Measurements from ENCODE around the gene TCAIM.

TCAIM gene

DNA sequence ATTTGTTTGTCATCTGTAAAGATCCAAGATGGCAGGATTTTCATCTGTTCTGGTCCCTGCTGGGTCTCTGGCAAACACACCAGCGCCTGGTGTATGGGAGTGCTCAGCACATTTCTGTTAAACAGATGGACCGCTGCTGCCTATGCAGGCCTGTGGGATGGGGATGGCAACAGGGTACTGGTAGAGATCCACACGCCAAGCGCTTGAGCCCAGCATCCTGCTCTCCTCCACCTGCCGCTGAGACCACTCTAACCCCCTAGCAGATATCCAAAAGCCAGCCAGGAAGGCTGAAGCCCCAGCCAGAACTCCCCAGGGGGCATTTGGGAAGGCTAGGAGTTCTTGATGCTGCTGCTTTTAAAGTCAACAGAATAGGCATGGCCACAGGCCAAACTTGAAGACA lies 107.2 kb downstream of the TCAIM start:
- no peaks in the 10 kb centered on the region for H3K4me1 ChIP-seq (ENCODE audit: control insufficient read depth, low read length)
- no peak overlapping the region for H3K4me2 ChIP-seq (ENCODE audit: low read length)
- H3K27ac ChIP-seq (ENCODE audit: low read depth, low read length), result no peak overlapping the region
- H3F3A ChIP-seq (ENCODE audit: control insufficient read depth, insufficient read depth), result no peaks in the 10 kb centered on the region
- no peak for TF ChIP-seq CTCF (IDR thresholded peaks at IDR 0.05; ENCODE audit: low read depth, low read length, poor library complexity, severe bottlenecking)
- no peak for TF ChIP-seq EZH2phosphoT487 (IDR thresholded peaks at IDR 0.05; ENCODE audit: borderline replicate concordance, low read length)
- no peaks in the 10 kb centered on the region for H3K27me3 ChIP-seq (ENCODE audit: control insufficient read depth, low read length)
- no peaks in the 10 kb centered on the region for H4K20me1 ChIP-seq (ENCODE audit: control insufficient read depth, insufficient read depth, low read depth, low read length)
- H3K9me3 ChIP-seq (ENCODE audit: control insufficient read depth, insufficient read depth, low read length), result no peaks in the 10 kb centered on the region
- no peaks in the 10 kb centered on the region for H3K9me2 ChIP-seq (replicated peaks; ENCODE audit: control insufficient read depth, low read length)
- no peak overlapping the region for H3K4me3 ChIP-seq (ENCODE audit: low read length)
- peaks cover 61% of the 10 kb centered on the region for H3K36me3 ChIP-seq (ENCODE audit: control insufficient read depth, low read length)
- H3K79me2 ChIP-seq (ENCODE audit: control insufficient read depth, low read length), result no peaks in the 10 kb centered on the region

- Histone ChIP-seq H3K9me2 (replicated peaks; ENCODE audit: control insufficient read depth, low read length) (no peaks in the 10 kb centered on the region), H3K36me3 (ENCODE audit: control insufficient read depth, low read length) (peaks cover 68% of the 10 kb centered on the region), H3K9me3 (ENCODE audit: control insufficient read depth, insufficient read depth, low read length) (no peaks in the 10 kb centered on the region), H3K27ac (ENCODE audit: low read depth, low read length) (no peak overlapping the region), H3K79me2 (ENCODE audit: control insufficient read depth, low read length) (no peaks in the 10 kb centered on the region), H3K4me3 (ENCODE audit: low read length) (no peak overlapping the region), H3F3A (ENCODE audit: control insufficient read depth, insufficient read depth) (no peaks in the 10 kb centered on the region), H4K20me1 (ENCODE audit: control insufficient read depth, insufficient read depth, low read depth, low read length) (no peaks in the 10 kb centered on the region), H3K4me1 (ENCODE audit: control insufficient read depth, low read length) (no peaks in the 10 kb centered on the region), H3K27me3 (ENCODE audit: control insufficient read depth, low read length) (no peaks in the 10 kb centered on the region), H3K4me2 (ENCODE audit: low read length) (no peak overlapping the region)
- no peak for TF ChIP-seq EZH2phosphoT487 (IDR thresholded peaks at IDR 0.05; ENCODE audit: borderline replicate concordance, low read length)
- TF ChIP-seq CTCF (IDR thresholded peaks at IDR 0.05; ENCODE audit: low read depth, low read length, poor library complexity, severe bottlenecking), result no peak
These were observed 108.4 kb downstream of the TCAIM start for GRCh38 chr3:44446929-44447328.

GRCh38 chr3:44451441-44451840 lies 112.9 kb downstream of the TCAIM start:
- H3K4me3 ChIP-seq (ENCODE audit: low read length), result no peak overlapping the region
- H3K27ac ChIP-seq (ENCODE audit: low read depth, low read length), result no peak overlapping the region
- H3F3A ChIP-seq (ENCODE audit: control insufficient read depth, insufficient read depth), result no peaks in the 10 kb centered on the region
- H3K36me3 ChIP-seq (ENCODE audit: control insufficient read depth, low read length), result peaks cover 81% of the 10 kb centered on the region
- no peaks in the 10 kb centered on the region for H3K9me3 ChIP-seq (ENCODE audit: control insufficient read depth, insufficient read depth, low read length)
- no peaks in the 10 kb centered on the region for H3K9me2 ChIP-seq (replicated peaks; ENCODE audit: control insufficient read depth, low read length)
- no peaks in the 10 kb centered on the region for H3K27me3 ChIP-seq (ENCODE audit: control insufficient read depth, low read length)
- H3K79me2 ChIP-seq (ENCODE audit: control insufficient read depth, low read length), result no peaks in the 10 kb centered on the region
- H3K4me1 ChIP-seq (ENCODE audit: control insufficient read depth, low read length), result no peaks in the 10 kb centered on the region
- no peak overlapping the region for H3K4me2 ChIP-seq (ENCODE audit: low read length)
- no peak for TF ChIP-seq EZH2phosphoT487 (IDR thresholded peaks at IDR 0.05; ENCODE audit: borderline replicate concordance, low read length)
- TF ChIP-seq CTCF (IDR thresholded peaks at IDR 0.05; ENCODE audit: low read depth, low read length, poor library complexity, severe bottlenecking), result no peak
- H4K20me1 ChIP-seq (ENCODE audit: control insufficient read depth, insufficient read depth, low read depth, low read length), result no peaks in the 10 kb centered on the region

DNA sequence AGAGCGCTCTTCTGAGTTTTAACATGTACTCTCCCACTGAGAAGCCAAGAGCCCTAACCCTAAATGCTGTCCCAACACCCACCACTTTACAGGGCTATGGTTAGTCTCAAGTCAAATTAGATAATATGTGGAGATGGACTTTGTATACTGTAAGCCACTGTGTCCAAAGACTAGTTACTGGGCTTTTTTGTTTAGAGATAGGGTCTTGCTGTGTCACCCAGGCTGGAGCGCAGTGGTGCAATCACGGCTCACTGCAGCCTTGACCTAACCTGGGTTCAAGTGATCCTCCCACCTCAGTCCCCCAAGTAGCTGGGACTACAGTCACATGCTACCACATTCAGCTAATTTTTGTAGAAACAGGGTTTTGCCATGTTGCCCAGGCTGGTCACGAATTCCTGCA lies 115.7 kb downstream of the TCAIM start:
- Histone ChIP-seq H3K4me3 (ENCODE audit: low read length) (no peak overlapping the region), H3K9me2 (replicated peaks; ENCODE audit: control insufficient read depth, low read length) (no peaks in the 10 kb centered on the region), H3K4me2 (ENCODE audit: low read length) (no peak overlapping the region), H3F3A (ENCODE audit: control insufficient read depth, insufficient read depth) (no peaks in the 10 kb centered on the region), H3K9me3 (ENCODE audit: control insufficient read depth, insufficient read depth, low read length) (no peaks in the 10 kb centered on the region), H3K27ac (ENCODE audit: low read depth, low read length) (no peak overlapping the region), H3K36me3 (ENCODE audit: control insufficient read depth, low read length) (peaks cover 70% of the 10 kb centered on the region), H4K20me1 (ENCODE audit: control insufficient read depth, insufficient read depth, low read depth, low read length) (no peaks in the 10 kb centered on the region), H3K79me2 (ENCODE audit: control insufficient read depth, low read length) (0 out of 2 replicates have a peak, but pooled peaks cover 3% of the 10 kb centered on the region), H3K27me3 (ENCODE audit: control insufficient read depth, low read length) (no peaks in the 10 kb centered on the region), H3K4me1 (ENCODE audit: control insufficient read depth, low read length) (no peaks in the 10 kb centered on the region)
- TF ChIP-seq EZH2phosphoT487 (IDR thresholded peaks at IDR 0.05; ENCODE audit: borderline replicate concordance, low read length), result no peak
- no peak for TF ChIP-seq CTCF (IDR thresholded peaks at IDR 0.05; ENCODE audit: low read depth, low read length, poor library complexity, severe bottlenecking)

Measured in DOHH2 (cell line).